GM12801 (cell line): Measurements from ENCODE around the gene PCDHA7.

ENCODE experiments used
- CTCF ChIP-seq: IDR thresholded peaks from one replicate; pipeline ENCODE4 v1.5.1; 2011; ENCODE audit warnings: control low read depth; ENCODE audit not compliant: insufficient read length; ENCODE audit errors: extremely low read depth

The PCDHA7 gene

GRCh38 chr5:140822281-140822629, 11.8 kb upstream of the PCDHA7 start:
- no peak for TF ChIP-seq CTCF

GRCh38 chr5:140823475-140823874, 10.6 kb upstream of the PCDHA7 start:
- TF ChIP-seq CTCF, result no peak

- TF ChIP-seq CTCF, result no peak
Observed at GRCh38 chr5:140827704-140828361, 6.2 kb upstream of the PCDHA7 start, which contains the start of gene PCDHA6. Gene PCDHA6, plus strand, starts transcription at chr5:140827960. Its CDS starts 132 bp downstream, at chr5:140828092.

- no peak for TF ChIP-seq CTCF
Observed at GRCh38 chr5:140828362-140828737, 5.7 kb upstream of the PCDHA7 start.

- no peak for TF ChIP-seq CTCF
Observed at GRCh38 chr5:140835622-140836510, 1.8 kb downstream of the PCDHA7 start.

- no peak for TF ChIP-seq CTCF
Observed at GRCh38 chr5:140840978-140841962, 7.2 kb downstream of the PCDHA7 start, which contains the start of gene PCDHA8. Gene PCDHA8, plus strand, starts transcription at chr5:140841187. Its CDS starts 135 bp downstream, at chr5:140841322.
